ENCODE results near the gene GNA12.

Gene GNA12

GRCh38 chr7:2817456-2817855 is 26.7 kb downstream of the GNA12 start:
- no peak for DNase-seq (ENCODE audit: low read depth in 2 of 2)

DNA sequence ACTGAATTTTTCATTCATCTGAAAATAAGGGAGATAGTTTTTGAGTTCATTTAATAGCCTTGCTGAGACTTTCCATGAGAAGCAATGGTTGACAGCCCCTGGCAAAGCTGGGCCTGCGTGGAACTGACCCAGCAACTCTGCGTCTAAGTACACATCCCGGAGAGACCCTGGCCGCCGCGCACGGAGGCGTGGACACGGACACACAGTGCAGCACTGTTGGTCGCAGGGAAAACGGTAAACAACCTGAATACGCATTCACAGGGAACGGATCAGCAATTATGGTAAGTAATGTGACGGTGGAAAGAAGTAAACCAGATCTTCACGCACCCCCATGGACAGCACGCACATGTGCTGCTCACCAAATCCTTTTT is 28.2 kb downstream of the GNA12 start:
- no peak for DNase-seq (ENCODE audit: low read depth in 2 of 2)

DNA sequence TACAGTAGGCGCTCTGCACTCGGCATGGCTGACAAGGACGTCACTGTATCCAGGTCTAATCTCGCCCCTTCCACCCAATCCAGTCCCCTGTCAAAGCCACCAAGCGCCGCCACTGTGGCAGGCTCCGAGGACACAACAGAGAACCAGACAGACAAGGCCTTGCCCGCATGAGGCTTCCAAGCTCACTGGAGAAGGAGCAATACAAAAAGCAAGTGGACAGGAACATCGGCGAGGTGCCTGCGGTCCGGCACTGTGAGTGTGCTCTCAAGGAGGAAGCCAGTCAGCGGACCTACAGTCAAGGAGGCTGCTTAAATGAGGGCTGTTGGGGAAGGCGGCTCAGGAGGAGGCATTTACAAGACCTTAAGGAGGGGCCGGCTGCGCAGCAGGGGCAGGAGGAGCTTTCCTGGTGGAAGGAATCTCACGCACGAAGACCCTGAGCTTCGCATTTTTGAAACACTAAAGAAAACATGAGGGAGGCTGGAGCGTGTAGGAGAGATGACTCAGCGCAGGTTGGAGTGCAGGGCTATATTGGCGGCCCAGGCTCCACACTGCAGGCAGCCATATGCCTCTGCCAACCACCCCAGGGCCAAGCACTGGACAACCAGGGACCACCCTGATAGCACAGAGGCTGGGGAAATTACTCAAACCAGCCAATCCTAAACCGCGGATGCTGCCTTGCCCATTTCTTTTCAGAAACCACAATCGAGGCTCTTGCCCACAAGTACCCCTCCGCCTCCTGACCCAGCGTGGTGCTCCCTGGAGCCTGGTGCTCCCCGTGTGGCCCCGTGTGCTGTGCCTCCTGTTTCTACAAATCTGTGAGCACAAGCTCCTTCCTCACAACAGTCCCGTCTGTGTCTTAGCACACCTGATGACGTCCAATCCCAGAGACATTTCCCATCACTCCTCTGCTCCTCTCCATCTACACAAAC is 28.9 kb downstream of the GNA12 start:
- no peak for DNase-seq (ENCODE audit: low read depth in 2 of 2)

GRCh38 chr7:2814186-2814945 is 29.7 kb downstream of the GNA12 start:
- DNase-seq (ENCODE audit: low read depth in 2 of 2): no peak

- DNase-seq (ENCODE audit: low read depth in 2 of 2): no peak
Measured at GRCh38 chr7:2813350-2814185, 30.5 kb downstream of the GNA12 start.

GRCh38 chr7:2812831-2813230 is 31.3 kb downstream of the GNA12 start:
- DNase-seq (ENCODE audit: low read depth in 2 of 2): no peak

- DNase-seq (ENCODE audit: low read depth in 2 of 2): no peak
Measured at GRCh38 chr7:2812114-2812487, 32.0 kb downstream of the GNA12 start.

GRCh38 chr7:2811476-2812113 is 32.5 kb downstream of the GNA12 start:
- DNase-seq (ENCODE audit: low read depth in 2 of 2): no peak

DNA sequence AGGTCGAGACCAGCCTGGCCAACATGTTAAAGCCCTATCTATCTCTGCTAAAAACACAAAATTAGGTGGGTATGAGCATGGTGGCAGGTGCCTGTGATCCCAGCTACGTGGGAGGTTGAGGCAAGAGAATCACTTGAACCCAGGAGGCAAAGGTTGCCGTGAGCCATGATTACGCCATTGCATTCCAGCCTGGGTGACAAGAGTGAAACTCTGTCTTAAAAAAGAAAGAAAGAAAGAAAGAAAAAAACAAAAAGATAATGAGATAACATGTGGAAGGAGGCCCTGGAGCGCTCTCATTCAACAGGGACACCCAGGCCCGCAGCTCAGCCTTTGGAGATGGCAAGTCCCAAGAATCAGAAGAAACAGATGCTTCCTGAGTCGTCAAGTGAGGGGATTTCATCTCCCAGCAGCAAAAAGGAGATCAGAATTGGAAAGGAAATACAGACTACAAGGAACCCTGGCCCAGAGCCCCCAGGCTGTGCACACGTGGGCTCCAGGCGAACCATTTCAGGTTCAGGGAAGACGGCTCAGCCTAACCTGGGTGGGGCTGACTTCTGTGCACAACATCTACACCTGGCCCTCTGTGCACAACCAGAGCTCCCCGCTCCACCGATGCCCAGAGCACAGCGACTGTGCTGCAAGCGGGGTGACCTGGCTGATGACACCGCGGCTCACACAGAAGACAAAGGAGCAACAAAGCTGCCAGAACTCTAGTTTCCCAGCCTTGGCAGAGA is 33.3 kb downstream of the GNA12 start:
- no peak for DNase-seq (ENCODE audit: low read depth in 2 of 2)

- DNase-seq (ENCODE audit: low read depth in 2 of 2): no peak
Measured at GRCh38 chr7:2809903-2810625, 34.0 kb downstream of the GNA12 start.

DNA sequence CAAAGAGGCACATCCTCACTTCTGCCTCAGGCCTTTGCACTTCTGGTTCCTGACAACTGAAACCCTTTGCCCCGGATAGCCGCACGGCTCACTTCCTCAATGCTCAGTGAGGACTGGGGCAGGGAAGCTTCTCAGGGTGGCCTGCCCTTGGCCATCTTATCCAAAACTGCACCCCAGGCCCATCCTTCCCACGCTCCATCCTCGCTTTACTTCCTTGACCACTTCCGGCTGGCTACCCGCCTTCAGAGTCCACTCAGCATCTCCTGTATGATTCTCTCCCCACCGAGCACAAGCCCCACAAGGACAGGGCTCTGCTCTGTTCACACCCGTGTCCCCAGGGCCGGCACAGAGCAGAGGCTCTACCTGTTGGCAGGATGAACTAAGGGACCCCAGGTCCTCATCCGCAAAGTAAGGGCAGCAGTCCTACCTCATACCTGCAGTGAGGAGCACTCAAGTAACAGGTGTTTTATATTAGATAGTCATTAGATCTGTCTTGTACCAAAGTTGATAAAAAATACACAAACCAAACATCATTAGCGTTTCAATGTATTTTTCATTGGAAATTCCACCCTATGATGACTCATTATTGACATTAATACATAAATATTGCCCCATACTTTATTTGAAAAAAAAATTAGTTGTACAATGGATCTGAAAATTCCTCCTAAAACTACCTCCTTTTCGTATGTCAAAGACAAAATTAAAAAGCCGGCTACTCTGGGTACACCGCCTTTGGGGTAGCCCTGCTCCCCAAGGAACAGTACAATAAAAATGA is 35.0 kb downstream of the GNA12 start:
- no peak for DNase-seq (ENCODE audit: low read depth in 2 of 2)

DNA sequence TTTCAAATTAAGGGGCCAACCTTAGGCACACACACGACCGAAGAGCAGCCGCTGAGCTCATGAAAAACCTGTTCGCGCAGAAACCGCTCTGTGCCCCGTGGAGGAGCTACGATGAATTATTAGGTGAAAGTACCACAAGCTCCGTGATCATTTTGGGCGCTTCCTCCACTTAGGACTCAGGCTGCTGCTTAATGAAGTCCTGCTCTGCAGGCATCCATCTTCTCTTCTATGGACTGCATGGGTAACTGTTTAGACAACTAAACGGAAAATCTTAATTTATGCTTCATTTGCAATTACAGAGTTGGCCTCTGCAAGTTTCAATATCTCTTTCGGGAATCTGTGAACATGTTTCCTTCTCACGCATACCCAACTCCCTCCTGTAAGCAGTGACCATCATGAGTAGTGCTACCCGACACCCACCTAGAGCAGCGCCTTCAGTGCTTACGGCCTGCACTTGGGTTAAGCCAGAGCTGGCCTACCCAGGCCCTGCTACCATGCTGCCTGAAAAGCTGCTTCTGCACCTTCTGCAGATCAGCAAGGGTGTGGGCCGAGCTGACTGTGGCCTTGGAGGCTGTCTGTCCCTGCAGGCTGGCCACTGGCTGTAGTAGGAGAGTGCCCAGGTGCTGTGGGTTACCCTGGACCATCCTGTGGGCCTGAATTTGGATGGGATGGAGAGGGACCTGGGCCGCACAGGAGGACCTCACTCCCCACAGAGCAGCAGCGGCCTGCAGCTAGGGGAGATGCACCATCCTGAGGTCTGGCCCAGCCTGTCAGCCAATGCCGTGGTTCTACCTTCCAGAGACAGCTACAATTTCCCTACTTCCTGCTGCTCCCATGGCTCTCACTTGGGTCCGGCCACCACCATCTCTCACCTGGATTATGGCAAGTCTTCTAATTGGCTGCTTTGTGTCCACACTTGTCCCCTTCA is 36.0 kb downstream of the GNA12 start:
- DNase-seq (ENCODE audit: low read depth in 2 of 2): no peak

GRCh38 chr7:2807460-2807844 is 36.7 kb downstream of the GNA12 start:
- no peak for DNase-seq (ENCODE audit: low read depth in 2 of 2)

- no peak for DNase-seq (ENCODE audit: low read depth in 2 of 2)
Measured at GRCh38 chr7:2806571-2806970, 37.5 kb downstream of the GNA12 start.

GRCh38 chr7:2805213-2805944 is 38.7 kb downstream of the GNA12 start:
- no peak for DNase-seq (ENCODE audit: low read depth in 2 of 2)

GRCh38 chr7:2804227-2804763 is 39.8 kb downstream of the GNA12 start:
- no peak for DNase-seq (ENCODE audit: low read depth in 2 of 2)

- DNase-seq (ENCODE audit: low read depth in 2 of 2): no peak
Measured at GRCh38 chr7:2803755-2804154, 40.4 kb downstream of the GNA12 start.

- no peak for DNase-seq (ENCODE audit: low read depth in 2 of 2)
Measured at GRCh38 chr7:2803342-2803692, 40.8 kb downstream of the GNA12 start.
